NCI-H510A treated with DMSO at 0.1 percent for 48 hours (cell line): ENCODE results near the gene FOXP1.

Experiments used
- DNase-seq: peaks from one replicate; lab custom pipeline; 2025; lab: John Stamatoyannopoulos, UW

The FOXP1 gene

GRCh38 chr3:71077070-71077469 lies 506.5 kb downstream of the FOXP1 start:
- DNase-seq: no peak

- no peak for DNase-seq
Observed at GRCh38 chr3:71076361-71077002, 507.0 kb downstream of the FOXP1 start.

GRCh38 chr3:71075494-71075893 lies 508.0 kb downstream of the FOXP1 start:
- no peak for DNase-seq

GRCh38 chr3:71074423-71074822 lies 509.1 kb downstream of the FOXP1 start:
- no peak for DNase-seq

DNA sequence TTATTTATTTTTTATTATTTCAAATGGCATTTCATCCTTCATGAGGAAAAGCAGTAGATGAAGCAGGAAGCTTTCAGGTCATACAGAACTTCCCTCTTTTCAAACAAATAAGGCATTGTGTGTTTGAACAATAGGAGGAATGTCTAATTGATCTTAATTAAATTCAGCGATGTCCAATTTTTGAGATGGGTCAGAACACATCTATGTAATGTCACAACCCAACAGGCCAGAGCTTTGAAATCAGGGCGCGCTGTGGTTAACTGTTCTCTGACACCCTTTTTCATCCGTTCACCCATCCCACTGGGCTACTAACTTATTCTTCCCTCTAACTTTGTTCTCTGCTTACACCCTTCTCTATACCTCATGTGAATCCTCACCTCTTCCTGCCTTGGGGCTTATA lies 510.5 kb downstream of the FOXP1 start:
- no peak for DNase-seq

GRCh38 chr3:71072287-71072686 lies 511.2 kb downstream of the FOXP1 start:
- no peak for DNase-seq

- no peak for DNase-seq
Observed at GRCh38 chr3:71070497-71071463, 512.7 kb downstream of the FOXP1 start.

DNA sequence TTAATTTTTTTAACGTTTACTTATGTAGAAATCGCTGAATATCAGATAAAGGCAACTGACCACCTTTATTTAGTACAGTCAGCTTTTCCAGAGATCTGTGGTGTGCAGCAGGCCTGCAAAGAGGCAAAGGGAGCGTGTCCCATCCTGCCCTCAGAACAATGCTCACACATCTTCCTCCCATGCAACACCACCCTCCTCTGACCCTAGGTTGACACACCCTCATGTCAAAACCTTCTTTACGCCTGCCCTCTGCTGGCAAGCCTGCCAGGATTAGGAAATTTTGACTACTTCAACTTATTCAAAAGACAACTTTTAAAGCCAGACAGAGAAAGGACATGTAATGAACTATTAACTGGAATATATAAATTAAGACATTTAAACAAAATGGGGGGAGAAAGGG lies 513.7 kb downstream of the FOXP1 start:
- peak; percentile 30 for DNase-seq

DNA sequence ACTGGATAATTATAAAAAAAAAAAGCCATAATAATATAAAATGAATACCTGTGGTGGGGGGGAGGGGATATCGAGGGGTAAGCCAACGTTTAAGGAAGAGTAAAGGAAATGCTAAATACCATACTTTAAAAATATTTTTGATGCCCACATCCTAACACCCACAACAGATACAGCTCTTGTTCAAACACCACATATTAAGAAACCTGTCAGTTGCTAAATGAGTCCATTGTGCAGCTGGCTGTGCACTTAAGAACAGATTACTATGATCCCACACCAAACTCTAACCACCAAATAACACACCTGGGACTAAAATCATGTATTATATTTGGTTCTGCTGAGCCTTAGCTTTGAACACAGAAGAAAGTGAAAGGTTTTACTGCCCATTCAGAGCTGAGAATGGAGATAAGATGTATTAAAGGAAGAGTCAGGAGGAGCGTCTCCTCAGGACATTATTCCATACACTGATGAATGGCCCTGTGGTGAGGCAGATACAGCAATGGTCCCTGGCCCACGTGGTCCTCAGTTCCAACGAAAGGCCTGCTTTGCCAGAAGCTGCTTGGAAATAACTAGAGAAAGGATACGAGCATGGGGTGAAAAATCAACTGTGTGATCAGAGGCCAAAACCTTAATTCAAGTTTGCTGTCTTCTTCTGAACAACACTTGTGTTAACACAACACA lies 515.4 kb downstream of the FOXP1 start:
- DNase-seq: no peak

- no peak for DNase-seq
Observed at GRCh38 chr3:71066849-71067261, 516.7 kb downstream of the FOXP1 start.

DNA sequence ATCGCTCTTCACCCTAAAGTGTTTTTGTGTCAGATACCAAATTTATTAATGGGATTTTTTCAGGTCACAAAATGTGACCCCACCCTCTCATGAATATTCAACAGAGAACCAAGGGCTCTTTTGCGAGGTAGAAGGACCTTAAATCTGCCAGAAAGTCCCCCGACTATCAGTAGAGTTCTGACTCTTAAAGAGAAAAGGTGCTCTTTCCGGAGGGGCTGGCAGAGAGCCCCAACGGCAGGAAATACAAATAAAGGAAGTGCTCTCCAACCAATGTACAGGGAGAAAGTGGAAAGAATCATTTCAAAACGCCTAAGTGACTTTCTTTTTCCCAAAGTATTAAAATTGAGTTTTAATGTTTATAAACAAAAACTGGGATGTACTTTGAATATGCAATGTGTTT lies 517.2 kb downstream of the FOXP1 start:
- no peak for DNase-seq

DNA sequence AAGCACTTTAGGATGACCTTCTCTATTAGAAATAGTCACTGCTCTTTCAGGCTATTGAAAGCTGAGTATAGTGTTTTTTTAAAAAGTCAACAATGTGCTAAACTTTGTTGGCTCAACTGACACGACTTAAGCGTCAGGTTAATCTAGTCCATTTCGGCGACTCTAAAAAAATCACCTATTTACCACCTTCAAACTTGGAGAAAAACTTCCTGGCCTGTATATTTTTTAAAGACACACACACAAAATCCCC lies 517.8 kb downstream of the FOXP1 start:
- no peak for DNase-seq

GRCh38 chr3:71064956-71065763 lies 518.4 kb downstream of the FOXP1 start:
- DNase-seq: peak; percentile 18

DNA sequence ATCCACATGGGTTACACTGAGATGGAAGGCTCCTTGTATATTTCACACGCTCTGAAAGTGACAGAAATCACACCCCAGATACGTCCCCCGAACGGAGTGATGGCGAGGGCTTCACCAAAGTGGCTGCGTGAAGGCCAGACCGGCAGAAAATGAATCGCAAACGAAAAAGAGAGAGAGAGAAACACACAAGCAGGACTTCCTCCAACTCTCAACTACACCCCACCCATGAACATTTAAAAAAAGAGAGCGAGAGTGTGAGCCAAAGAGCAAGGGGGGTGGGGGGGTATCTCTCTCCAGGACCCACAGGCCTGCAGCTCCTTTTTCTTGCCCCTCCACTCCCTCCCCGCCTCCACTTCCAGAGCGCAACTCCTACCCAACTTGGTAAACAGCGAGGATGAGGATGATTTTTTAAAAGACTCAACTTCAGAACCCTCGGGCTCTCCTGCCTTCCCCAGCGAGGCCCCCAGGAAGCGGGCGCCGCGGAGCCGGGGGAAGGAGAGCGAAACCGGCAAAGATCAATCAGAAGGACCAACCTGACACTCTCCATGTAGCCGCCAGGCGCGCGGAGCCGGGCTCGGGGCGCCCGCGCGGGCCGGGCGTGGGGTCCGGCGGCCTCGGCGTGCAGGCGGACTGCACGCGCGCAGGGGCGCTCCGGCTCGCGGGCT lies 519.1 kb downstream of the FOXP1 start:
- peak; percentile 10 for DNase-seq

DNA sequence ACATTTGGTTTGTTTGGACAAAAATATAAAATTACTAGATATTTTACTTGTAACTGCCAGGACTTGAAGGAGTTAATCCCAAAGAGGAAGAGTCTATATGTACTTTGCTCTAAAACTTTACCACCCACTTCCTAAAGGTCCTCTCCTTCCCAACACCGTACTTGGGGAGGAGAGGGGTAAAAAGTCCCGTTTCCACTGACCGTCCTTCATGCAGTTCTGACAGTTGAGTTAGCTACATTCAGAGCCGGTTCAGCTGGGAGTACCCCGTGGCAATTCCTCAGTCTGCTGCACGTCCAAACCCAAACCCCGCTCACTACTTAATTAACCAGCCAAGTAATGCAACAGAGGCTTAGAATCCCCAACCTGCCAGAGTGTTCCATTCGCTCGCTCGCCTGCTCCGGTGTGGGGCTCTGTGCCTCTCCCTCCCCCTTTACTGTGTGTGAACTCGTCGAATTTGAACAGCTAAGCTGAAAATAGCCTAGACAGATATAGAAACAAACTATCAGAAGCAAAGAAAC lies 519.7 kb downstream of the FOXP1 start:
- DNase-seq: peak; percentile 22

DNA sequence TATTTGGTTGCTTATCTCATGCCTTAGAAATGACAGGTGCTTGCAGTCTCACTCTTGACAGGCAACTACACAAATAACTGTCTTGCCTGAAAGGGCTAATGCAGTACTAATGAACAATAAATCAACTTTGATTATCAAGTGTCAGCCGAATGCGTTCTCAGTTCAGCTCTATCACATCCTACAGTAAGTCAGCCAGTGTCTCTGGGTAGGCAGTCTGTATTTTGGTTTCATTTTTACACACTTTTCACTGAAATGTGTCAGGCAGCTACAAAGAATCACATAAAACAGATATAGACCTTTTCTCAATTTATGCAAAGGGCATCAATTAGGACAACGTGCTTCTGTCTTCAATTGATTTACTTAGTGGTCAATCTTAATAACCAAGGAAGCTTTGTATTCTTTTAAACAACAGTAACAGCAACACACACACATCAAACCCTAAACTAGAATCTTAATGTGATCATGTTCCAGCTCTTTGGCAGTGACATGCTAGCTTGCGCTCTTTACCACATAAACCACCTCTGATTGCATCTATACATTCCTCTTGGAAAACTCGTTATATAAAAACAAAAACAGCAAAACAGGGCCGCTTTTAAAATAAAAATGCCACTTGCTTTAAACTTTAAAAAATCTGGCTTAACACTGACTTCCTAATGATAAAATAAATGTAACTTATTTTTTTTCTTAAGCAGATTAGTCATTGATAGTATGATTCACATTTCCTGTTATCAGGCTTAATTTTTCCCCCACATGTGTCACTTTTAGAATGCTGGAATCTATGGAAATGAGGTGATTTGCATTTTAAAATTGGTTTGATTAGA lies 520.4 kb downstream of the FOXP1 start:
- no peak for DNase-seq

GRCh38 chr3:71062037-71062932 lies 521.2 kb downstream of the FOXP1 start:
- no peak for DNase-seq

DNA sequence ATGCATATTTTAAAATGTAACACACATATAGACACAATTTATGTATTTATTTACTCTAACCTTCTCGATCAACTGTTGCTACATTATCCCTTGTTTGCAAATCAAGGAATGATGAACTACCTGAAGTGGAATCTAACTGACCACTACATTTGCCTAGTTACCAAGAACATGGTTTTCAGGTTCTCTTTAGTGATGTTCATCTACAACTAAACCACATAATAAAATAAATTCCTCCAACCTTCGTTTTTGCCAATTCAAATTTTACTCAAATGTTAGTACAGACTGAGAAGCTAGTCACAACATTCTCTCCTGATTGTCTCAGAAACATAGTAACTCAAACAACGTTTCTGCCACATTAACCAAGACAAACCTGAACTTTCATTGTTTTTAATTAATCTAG lies 521.9 kb downstream of the FOXP1 start:
- no peak for DNase-seq

- no peak for DNase-seq
Observed at GRCh38 chr3:71061037-71061436, 522.5 kb downstream of the FOXP1 start.
